Body of pancreas (tissue), 4 donors: Measurements from ENCODE around the gene MYH7.

Experiments used
- CTCF ChIP-seq, 7 experiments: fragments of 450-650 bp in 4 of 7; fragments of 200-600 bp in 3 of 7; sonication (generic) in 3 of 7; IDR thresholded peaks; one replicate each; pipeline ENCODE4 v1.5.1; 2016 to 2019; ENCODE audit warnings: antibody characterized with exemption in 7 of 7
- POLR2A ChIP-seq, 3 donors: fragments of 450-650 bp; IDR thresholded peaks; one replicate each; pipeline ENCODE4 v1.6.1; 2016; ENCODE audit warnings: antibody characterized with exemption in 3 of 3, mild to moderate bottlenecking in 2 of 3

GRCh38 chr14:23373041-23373440 is 62.4 kb downstream of the MYH7 start:
- TF ChIP-seq POLR2A (IDR thresholded peaks at IDR 0.05) (no peak), CTCF (IDR thresholded peaks at IDR 0.05) (no peak)
